Activated CD4-positive, alpha-beta memory T cell treated with anti-CD3 and anti-CD28 coated beads for 36 hours (primary cell): Measurements from ENCODE around the gene ZNF546. TPM values are rescaled to one million over a fixed set of nuclear protein-coding genes. Genes with fewer than 3 reads are reported as not detected.

Source experiments
- CTCF ChIA-PET: fragments of 350-600 bp; sonication (Branson Sonifier 250); formaldehyde crosslinking; loops from one replicate; lab custom pipeline; 2021; ENCODE audit warnings: antibody characterized with exemption, inconsistent platforms; lab: Charles Lee
- POLR2A ChIA-PET: fragments of 350-600 bp; sonication (Branson Sonifier 250); formaldehyde crosslinking; loops from one replicate; lab custom pipeline; 2021; ENCODE audit warnings: antibody characterized with exemption; lab: Charles Lee
- DNase-seq: peaks from one replicate; pipeline ENCODE4 v3.0.0-alpha.2; 2020
- H3K27ac Mint-ChIP-seq: one replicate; pipeline ENCODE4 v1.8.0; 2021; ENCODE audit warnings: mixed read lengths
- H3K27me3 Mint-ChIP-seq: one replicate; pipeline ENCODE4 v1.8.0; 2021; ENCODE audit warnings: mixed read lengths
- H3K36me3 Mint-ChIP-seq: one replicate; pipeline ENCODE4 v1.8.0; 2021; ENCODE audit warnings: mixed read lengths
- H3K4me1 Mint-ChIP-seq: one replicate; pipeline ENCODE4 v1.8.0; 2021; ENCODE audit warnings: low read depth, mixed read lengths
- H3K4me3 Mint-ChIP-seq: one replicate; pipeline ENCODE4 v1.8.0; 2021; ENCODE audit warnings: mild to moderate bottlenecking, mixed read lengths
- H3K9me3 Mint-ChIP-seq: one replicate; pipeline ENCODE4 v1.8.0; 2021; ENCODE audit warnings: mixed read lengths
- intact Hi-C: fragments of 100-400 bp; cut with micrococcal nuclease; formaldehyde crosslinking; loops from one replicate; pipeline ENCODE4 v1.15.1; 2023
- total RNA-seq, 2 experiments: library from RNA; stranded (reverse); gene quantifications; one replicate each; pipeline ENCODE4 v1.2.3, GENCODE V29; 2021

Gene ZNF546
- total RNA-seq, 2 experiments from 2014 or later: 4.2 to 5.5 TPM

DNA sequence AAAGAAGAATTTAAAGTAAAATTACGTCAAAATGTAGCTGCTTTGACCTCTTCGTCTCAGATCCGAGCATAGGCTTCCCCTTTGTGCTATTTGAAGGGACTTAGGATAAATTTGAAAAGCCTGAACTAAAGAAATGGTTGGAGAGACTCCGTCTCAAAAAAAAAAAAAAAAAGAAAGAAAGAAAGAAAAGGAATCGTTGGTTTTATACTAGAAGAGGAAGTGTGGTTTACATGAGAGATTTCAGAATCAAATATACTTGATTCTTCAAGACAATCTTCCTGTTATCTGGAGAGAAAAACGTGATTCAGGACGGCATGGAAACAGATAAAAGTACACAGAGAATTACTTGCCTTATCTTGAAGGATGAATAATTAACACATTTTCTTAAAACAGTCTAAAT is 59.6 kb downstream of the ZNF546 start:
- Mint-ChIP-seq H3K27ac (peak overlapping the region; percentile 93), H3K4me3 (peak overlapping the region; percentile 99), H3K36me3 (peaks cover 19% of the 10 kb centered on the region), H3K9me3 (peaks cover 13% of the 10 kb centered on the region), H3K4me1 (peaks cover 38% of the 10 kb centered on the region), H3K27me3 (peaks cover 1% of the 10 kb centered on the region)
- no peak for DNase-seq
- CTCF ChIA-PET: no interaction called here
- intact Hi-C loops: loop anchor here (2.0 kb wide), 1 partner anchor 34 kb away; the partner anchor contains the start of gene ZNF780A
- POLR2A ChIA-PET: interaction anchor here (0.6 to 2.7 kb wide), 2 partner anchors 86 to 406 kb away, joined by 5 to 13 read pairs; partner anchors contain the start of gene PSMC4

DNA sequence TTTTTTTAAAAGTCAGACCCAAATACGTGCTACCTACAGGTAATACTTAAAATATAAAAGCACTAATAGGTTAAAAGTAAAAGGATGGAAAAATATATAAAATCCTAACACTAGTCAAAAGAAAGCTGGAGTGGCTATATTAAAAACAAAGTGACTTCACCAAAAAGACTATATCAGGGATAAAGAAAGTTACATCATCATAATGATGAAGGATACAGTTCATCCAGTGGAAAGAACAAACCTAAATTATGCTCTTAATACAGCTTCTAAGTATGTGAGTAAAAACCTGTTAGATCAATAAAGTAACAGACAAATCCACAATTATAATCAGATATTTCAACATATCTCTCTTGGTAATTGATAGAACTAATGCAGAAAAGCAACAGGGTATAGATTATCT is 60.3 kb downstream of the ZNF546 start:
- DNase-seq: no peak
- ChIA-PET CTCF (no interaction called here), POLR2A (no interaction called here)
- H3K36me3 Mint-ChIP-seq: peaks cover 17% of the 10 kb centered on the region
- H3K4me3 Mint-ChIP-seq: peak overlapping the region; percentile 99
- H3K4me1 Mint-ChIP-seq: peaks cover 38% of the 10 kb centered on the region
- H3K9me3 Mint-ChIP-seq: peaks cover 12% of the 10 kb centered on the region
- intact Hi-C loops: loop anchor here (2.0 kb wide), 1 partner anchor 34 kb away; the partner anchor contains the start of gene ZNF780A
- no peak overlapping the region for H3K27ac Mint-ChIP-seq
- peaks cover 1% of the 10 kb centered on the region for H3K27me3 Mint-ChIP-seq

DNA sequence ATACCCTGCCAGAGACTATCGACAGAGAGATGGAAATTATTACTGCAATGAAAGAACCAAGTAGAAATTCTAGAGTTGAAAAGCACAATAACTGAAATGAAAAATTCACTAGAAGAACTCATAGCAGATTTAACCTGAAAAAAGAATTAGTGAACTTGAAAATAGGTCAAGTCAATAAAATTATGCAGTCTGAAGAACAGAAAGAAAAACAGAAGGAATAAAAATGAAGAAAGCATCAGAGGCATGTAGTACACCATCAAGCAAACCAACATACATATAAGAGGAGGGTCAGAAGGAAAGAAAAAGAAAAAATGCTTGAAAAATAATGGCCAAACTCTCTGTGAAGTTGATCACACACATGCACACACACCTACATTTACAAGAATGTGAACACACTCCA is 62.8 kb downstream of the ZNF546 start:
- Mint-ChIP-seq H3K27me3 (peaks cover 1% of the 10 kb centered on the region), H3K27ac (no peak overlapping the region), H3K36me3 (peaks cover 6% of the 10 kb centered on the region), H3K9me3 (peaks cover 18% of the 10 kb centered on the region), H3K4me3 (no peak overlapping the region), H3K4me1 (peaks cover 15% of the 10 kb centered on the region)
- POLR2A ChIA-PET: no interaction called here
- CTCF ChIA-PET: no interaction called here
- intact Hi-C loops: no loop called here
- no peak for DNase-seq

DNA sequence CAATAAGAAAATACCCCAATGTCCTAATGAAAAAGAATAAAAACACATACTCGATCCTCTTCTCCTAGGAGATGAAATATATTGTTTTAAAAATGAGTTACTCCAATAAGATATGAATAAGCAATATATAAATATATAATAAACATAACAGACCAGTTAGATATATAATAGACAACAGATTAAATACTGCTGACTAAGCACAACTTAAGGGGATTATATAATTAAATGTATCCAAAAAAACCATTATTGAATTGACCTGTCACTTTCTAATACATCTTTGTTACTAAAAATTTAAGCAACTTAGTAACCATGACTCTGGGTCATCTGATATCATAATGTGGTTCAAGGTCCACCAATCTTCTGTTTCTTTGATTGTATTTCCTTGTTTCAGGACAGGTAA is 73.2 kb downstream of the ZNF546 start:
- H3K27ac Mint-ChIP-seq: no peak overlapping the region
- H3K27me3 Mint-ChIP-seq: no peaks in the 10 kb centered on the region
- H3K4me1 Mint-ChIP-seq: no peaks in the 10 kb centered on the region
- H3K4me3 Mint-ChIP-seq: no peak overlapping the region
- ChIA-PET POLR2A (no interaction called here), CTCF (no interaction called here)
- DNase-seq: no peak
- intact Hi-C loops: no loop called here
- H3K9me3 Mint-ChIP-seq: peaks cover 57% of the 10 kb centered on the region
- H3K36me3 Mint-ChIP-seq: peaks cover 47% of the 10 kb centered on the region

Other genes starting within 250 kb of the ZNF546 start
- gene LEUTX, start 218.2 kb upstream of the ZNF546 start, total RNA-seq: not detected
- gene DYRK1B, start 162.9 kb upstream of the ZNF546 start, total RNA-seq: 1 to 10 TPM; 4.5 to 4.8 TPM
- 100 to 1,000 TPM; 579 to 589 TPM for gene FBL, start 150.7 kb upstream of the ZNF546 start, total RNA-seq
- gene FCGBP, start 62.4 kb upstream of the ZNF546 start, total RNA-seq: 1 to 10 TPM; 3.6 TPM
- 100 to 1,000 TPM; 105 to 107 TPM for gene PSMC4, start 25.9 kb upstream of the ZNF546 start, total RNA-seq
- 10 to 100 TPM; 11.8 to 13.9 TPM for gene ZNF780B, start 59.2 kb downstream of the ZNF546 start, total RNA-seq
- 10 to 100 TPM; 17.2 to 17.3 TPM for gene ZNF780A, start 93.9 kb downstream of the ZNF546 start, total RNA-seq
- 10 to 100 TPM; 10.9 to 11.0 TPM for gene MAP3K10, start 194.4 kb downstream of the ZNF546 start, total RNA-seq
- not detected for gene TTC9B, start 221.3 kb downstream of the ZNF546 start, total RNA-seq
- gene CCNP, start 229.6 kb downstream of the ZNF546 start, total RNA-seq: not detected